ENCODE measurements around the gene PIK3CD. TPM values are rescaled to one million over a fixed set of nuclear protein-coding genes. Genes with fewer than 3 reads are reported as not detected.
A peak's percentile ranks its signal among the peaks of the same experiment; 100 is the strongest.
"Not testable (repeated sequence)": the region's sequence is repeated elsewhere in the genome, so short reads cannot be mapped to it uniquely, and the experiment has no call there.

The PIK3CD gene
- polyA plus RNA-seq, 6 donors from 2014 or later: 29.6 to 105 (median 58.0) TPM

DNA sequence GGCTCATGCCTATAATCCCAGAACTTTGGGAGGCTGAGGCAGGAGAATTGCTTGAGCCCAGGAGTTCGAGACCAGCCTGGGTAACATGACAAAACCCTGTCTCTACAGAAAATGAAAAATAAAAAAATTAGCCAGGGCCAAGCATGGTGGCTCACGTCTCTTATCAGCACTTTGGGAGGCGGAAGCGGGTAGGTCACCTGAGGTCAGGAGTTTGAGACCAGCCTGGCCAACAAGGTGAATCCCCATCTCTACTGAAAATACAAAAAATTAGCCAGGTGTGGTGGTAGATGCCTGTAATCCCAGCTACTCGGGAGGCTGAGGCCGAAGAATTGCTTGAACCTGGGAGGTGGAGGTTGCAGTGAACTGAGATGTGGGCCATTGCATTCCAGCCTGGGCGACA, 61.2 kb downstream of the PIK3CD start:
- H3K4me3 Mint-ChIP-seq; H3K27me3 Mint-ChIP-seq; H3K9me3 Mint-ChIP-seq; ATAC-seq (ENCODE audit: low read depth in 2 of 2); DNase-seq: not testable (repeated sequence)
- peaks cover 26 to 43% (median 27%) of the 10 kb centered on the region in 3 donors for H3K4me1 Mint-ChIP-seq
- H3K27ac Mint-ChIP-seq: peak overlapping the region in 2 of 6 donors; percentile 54 to 81
- peaks cover 7 to 12% of the 10 kb centered on the region in 2 donors for H3K36me3 Mint-ChIP-seq

DNA sequence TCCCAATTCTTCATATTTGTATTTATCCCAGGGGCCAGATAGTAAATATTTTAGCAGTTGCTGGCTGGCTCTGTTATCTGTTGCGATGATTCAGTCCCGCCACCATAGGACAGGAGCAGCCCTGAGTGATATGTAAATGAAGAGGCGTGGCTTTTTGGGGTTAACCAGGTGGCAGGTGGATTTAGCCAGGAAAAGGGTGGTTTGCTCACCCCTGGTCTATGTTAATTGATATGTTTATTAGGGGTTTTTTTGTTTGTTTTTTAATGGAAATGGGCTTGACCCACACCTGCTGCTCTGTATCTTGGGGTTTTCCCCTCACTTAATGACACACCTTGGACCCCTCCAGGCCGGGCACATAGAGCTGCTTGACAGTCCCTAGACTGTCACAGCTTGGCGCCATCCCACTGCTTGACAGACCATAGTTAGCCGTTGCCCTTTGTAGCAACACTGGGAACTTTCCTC, 62.8 kb downstream of the PIK3CD start:
- peak overlapping the region in 5 of 8 donors; percentile 3 to 70 (median 37) for H3K4me3 Mint-ChIP-seq

DNA sequence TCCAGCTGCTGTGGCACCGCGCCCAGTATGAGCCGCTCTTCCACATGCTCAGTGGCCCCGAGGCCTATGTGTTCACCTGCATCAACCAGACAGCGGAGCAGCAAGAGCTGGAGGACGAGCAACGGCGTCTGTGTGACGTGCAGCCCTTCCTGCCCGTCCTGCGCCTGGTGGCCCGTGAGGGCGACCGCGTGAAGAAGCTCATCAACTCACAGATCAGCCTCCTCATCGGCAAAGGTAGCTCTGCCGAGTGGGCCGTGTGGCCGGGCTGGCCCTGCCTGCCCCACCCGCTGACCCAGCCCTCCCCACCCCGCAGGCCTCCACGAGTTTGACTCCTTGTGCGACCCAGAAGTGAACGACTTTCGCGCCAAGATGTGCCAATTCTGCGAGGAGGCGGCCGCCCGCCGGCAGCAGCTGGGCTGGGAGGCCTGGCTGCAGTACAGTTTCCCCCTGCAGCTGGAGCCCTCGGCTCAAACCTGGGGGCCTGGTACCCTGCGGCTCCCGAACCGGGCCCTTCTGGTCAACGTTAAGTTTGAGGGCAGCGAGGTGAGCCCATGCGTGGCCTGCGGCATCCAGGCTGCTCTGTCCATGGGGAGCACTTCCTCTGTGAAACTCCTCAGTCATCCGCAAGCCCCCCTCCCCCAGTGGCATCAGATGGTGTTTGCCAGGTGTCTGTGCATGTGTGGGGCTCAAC, 64.2 kb downstream of the PIK3CD start:
- Mint-ChIP-seq H3K36me3 (peaks cover 0 to 10% of the 10 kb centered on the region in 2 donors), H3K27ac (peak overlapping the region in 4 of 6 donors; percentile 49 to 94 (median 83))

More for the DNA sequence above, 62.8 kb downstream of the PIK3CD start:
- ATAC-seq (ENCODE audit: low read depth in 2 of 2) (peak; percentile 13 to 36), DNase-seq (no peak)
- H3K36me3 Mint-ChIP-seq: peaks cover 7 to 17% of the 10 kb centered on the region in 2 donors
- peaks cover 30 to 48% (median 31%) of the 10 kb centered on the region in 3 donors for H3K4me1 Mint-ChIP-seq
- H3K27ac Mint-ChIP-seq: peak overlapping the region; percentile 30 to 89 (median 77)
- no peaks in the 10 kb centered on the region for H3K9me3 Mint-ChIP-seq
- no peaks in the 10 kb centered on the region for H3K27me3 Mint-ChIP-seq

DNA sequence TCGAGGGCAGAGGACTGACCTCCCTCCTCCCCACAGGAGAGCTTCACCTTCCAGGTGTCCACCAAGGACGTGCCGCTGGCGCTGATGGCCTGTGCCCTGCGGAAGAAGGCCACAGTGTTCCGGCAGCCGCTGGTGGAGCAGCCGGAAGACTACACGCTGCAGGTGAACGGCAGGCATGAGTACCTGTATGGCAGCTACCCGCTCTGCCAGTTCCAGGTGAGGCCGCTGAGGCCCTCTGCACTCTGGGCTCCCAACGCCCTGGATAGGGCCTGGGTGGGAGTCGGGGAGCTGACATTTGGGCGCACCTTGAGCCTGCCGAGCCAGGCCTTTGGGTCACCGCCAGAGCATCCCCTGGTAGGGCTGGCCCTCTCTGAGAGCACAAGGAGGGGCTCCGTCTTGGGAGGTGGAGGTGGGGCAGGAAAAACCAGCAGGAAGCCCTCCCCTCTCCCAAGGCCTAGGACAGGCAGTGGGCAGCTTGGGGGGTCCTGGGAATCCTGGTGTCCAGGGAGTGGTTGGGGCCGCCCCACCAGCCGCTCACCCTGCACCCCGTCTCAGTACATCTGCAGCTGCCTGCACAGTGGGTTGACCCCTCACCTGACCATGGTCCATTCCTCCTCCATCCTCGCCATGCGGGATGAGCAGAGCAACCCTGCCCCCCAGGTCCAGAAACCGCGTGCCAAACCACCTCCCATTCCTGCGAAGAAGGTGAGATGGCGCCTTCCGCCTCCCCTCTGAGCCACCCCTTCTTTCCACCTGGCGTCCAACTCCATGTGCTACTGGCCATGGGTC, 65.1 kb downstream of the PIK3CD start:
- Mint-ChIP-seq H3K9me3 (no peaks in the 10 kb centered on the region), H3K27me3 (no peaks in the 10 kb centered on the region), H3K27ac (peak overlapping the region in 5 of 6 donors; percentile 91 to 97 (median 97)), H3K36me3 (peaks cover 0 to 10% of the 10 kb centered on the region in 2 donors), H3K4me1 (peaks cover 22 to 41% (median 26%) of the 10 kb centered on the region in 3 donors), H3K4me3 (peak overlapping the region; percentile 63 to 94 (median 80))
- DNase-seq (no peak), ATAC-seq (ENCODE audit: low read depth in 2 of 2) (no peak)

More for the DNA sequence above, 64.2 kb downstream of the PIK3CD start:
- no peak for DNase-seq
- no peaks in the 10 kb centered on the region for H3K27me3 Mint-ChIP-seq
- no peaks in the 10 kb centered on the region for H3K9me3 Mint-ChIP-seq
- no peak for ATAC-seq (ENCODE audit: low read depth in 2 of 2)
- H3K4me1 Mint-ChIP-seq: peaks cover 22 to 45% (median 26%) of the 10 kb centered on the region in 3 donors
- peak overlapping the region in 5 of 8 donors; percentile 29 to 94 (median 66) for H3K4me3 Mint-ChIP-seq

DNA sequence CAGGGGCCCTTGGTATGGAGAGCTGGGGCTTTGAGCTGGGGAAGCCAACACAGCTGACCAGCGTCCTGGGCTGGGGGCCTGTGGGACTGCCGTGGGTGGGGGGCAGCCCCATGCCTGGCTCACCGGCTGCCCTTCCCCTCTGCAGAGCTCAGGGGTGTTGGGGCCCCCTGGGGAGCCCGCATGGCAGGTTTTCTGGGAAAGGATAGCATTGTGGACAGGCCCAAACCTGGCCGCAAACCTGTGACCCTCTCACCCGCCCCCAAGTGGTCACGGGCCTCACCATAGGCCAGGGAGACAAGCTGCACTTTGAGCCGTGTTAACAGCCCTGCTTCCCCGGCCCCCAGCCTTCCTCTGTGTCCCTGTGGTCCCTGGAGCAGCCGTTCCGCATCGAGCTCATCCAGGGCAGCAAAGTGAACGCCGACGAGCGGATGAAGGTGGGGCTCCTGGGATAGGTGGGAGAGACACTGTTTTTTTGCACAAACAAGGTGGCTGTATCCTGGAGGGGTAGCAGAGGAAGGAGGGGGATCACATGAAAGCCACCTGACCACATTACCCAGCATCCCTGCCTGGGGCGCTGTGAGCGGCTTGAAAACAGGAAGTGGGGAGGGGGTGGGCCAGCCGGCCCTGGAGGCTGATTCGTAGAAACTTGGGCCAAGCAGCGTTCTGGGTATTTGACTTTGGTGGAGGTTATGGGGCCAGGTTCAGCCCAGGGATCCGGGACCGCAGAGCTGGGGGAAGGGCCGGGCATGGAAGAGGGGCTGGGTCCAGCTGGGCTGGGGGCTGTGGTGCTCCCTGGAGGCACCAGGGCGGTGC, 65.9 kb downstream of the PIK3CD start:
- ATAC-seq (ENCODE audit: low read depth in 2 of 2): peak; percentile 91 to 92
- Mint-ChIP-seq H3K4me3 (peak overlapping the region; percentile 63 to 94 (median 86)), H3K9me3 (no peaks in the 10 kb centered on the region), H3K36me3 (peaks cover 0 to 10% of the 10 kb centered on the region in 2 donors), H3K4me1 (peaks cover 22 to 37% (median 26%) of the 10 kb centered on the region in 3 donors), H3K27ac (peak overlapping the region; percentile 94 to 99 (median 97)), H3K27me3 (no peaks in the 10 kb centered on the region)
- peak; percentile 91 for DNase-seq

DNA sequence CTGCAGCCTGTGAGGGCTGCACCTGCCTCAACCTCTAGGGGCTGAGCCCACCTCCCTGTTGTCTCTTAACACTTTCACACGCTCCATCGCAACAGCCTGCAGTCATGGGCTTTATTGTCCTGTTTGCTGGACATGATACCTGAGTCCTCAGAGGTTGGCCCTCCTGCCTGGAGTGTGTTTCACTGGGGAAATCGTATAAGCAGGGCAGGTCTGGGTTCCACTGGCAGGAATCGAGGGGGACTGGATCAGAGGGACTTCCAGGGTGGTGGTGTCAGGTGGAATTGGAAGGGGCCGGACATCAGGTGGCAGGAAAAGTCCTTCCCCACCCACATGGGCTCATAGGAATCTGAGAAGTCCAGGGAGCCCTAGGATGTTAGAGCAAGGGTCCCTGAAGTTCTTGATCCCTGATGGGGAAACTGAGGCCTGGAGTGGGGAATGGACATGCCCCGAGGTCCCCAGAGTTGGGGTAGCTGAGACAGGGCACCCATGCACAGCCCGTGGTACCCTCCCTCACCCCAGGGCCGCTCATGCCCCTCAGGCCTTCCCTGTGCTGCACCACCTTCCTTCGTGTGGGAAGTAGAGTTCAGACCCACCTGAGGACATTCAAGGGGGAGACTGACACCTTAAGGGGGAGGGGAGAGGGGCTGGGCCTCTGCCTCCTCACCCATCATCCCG, 66.6 kb downstream of the PIK3CD start:
- DNase-seq (no peak), ATAC-seq (ENCODE audit: low read depth in 2 of 2) (no peak)
- Mint-ChIP-seq H3K9me3 (no peaks in the 10 kb centered on the region), H3K4me1 (peaks cover 22 to 40% (median 26%) of the 10 kb centered on the region in 3 donors), H3K27me3 (no peaks in the 10 kb centered on the region), H3K36me3 (peaks cover 0 to 10% of the 10 kb centered on the region in 2 donors), H3K4me3 (peak overlapping the region; percentile 63 to 94 (median 80)), H3K27ac (peak overlapping the region; percentile 94 to 99 (median 97))

DNA sequence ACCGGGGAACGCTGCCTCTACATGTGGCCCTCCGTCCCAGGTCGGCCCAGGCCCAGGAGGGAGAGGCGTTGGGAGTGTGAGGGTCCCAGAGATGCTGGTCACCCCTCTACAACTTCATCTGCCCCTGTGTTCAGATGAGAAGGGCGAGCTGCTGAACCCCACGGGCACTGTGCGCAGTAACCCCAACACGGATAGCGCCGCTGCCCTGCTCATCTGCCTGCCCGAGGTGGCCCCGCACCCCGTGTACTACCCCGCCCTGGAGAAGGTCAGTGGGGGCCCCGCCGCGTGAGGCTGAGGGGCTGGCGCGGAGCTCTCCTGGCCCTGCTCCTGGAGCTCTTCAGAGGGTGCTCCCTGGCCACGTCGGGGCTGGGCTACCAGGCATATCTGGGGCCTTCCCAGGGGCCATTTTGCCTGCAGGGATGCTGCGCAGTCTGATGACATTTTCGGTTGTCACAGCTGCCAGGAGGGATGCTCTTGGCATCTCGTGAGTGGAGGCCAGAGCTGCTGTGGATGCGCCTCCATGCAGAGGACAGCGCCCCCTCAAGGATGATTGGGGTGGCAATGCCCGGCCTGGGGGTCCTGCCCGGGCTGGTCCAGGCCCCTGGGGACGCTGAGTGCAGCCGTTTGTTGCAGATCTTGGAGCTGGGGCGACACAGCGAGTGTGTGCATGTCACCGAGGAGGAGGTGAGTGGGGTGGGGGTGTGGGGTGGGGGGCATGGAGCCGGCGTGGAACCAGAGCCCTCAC, 68.6 kb downstream of the PIK3CD start:
- ATAC-seq (ENCODE audit: low read depth in 2 of 2) (no peak), DNase-seq (no peak)
- H3K27me3 Mint-ChIP-seq: no peaks in the 10 kb centered on the region
- no peaks in the 10 kb centered on the region for H3K9me3 Mint-ChIP-seq
- peak overlapping the region in 2 of 8 donors; percentile 33 to 40 for H3K4me3 Mint-ChIP-seq
- H3K27ac Mint-ChIP-seq: peak overlapping the region in 4 of 6 donors; percentile 56 to 73 (median 64)
- H3K4me1 Mint-ChIP-seq: peaks cover 14 to 46% (median 32%) of the 10 kb centered on the region in 3 donors
- H3K36me3 Mint-ChIP-seq: peaks cover 0 to 10% of the 10 kb centered on the region in 2 donors

DNA sequence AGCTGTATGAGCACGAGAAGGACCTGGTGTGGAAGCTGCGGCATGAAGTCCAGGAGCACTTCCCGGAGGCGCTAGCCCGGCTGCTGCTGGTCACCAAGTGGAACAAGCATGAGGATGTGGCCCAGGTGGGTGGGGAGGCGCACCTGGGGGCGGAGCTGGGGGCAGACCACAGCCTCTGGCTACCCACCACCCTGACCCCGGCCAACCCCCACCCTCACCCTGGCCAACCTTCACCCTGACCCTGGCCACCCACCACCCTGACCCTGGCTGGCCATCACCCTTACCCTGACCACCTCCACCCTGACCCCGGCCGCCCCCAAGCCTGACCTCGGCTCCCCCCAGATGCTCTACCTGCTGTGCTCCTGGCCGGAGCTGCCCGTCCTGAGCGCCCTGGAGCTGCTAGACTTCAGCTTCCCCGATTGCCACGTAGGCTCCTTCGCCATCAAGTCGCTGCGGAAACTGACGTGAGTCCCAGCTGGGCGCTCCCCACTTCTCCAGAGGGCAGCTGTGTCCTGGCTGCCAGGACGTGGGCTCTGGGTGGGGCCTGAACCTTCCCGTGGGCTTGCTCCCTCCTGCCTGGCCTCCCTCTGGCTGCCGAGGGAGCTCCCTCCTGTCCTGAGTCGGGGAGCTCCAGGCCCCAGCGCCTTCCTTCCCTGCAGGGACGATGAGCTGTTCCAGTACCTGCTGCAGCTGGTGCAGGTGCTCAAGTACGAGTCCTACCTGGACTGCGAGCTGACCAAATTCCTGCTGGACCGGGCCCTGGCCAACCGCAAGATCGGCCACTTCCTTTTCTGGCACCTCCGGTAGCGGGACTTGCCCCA, 69.5 kb downstream of the PIK3CD start:
- DNase-seq (no peak), ATAC-seq (ENCODE audit: low read depth in 2 of 2) (no peak)
- peaks cover 0 to 10% of the 10 kb centered on the region in 2 donors for H3K36me3 Mint-ChIP-seq
- peak overlapping the region in 1 of 8 donors; percentile 41 for H3K4me3 Mint-ChIP-seq
- peak overlapping the region in 3 of 6 donors; percentile 30 to 75 (median 54) for H3K27ac Mint-ChIP-seq
- H3K4me1 Mint-ChIP-seq: peaks cover 14 to 42% (median 33%) of the 10 kb centered on the region in 3 donors
- no peaks in the 10 kb centered on the region for H3K27me3 Mint-ChIP-seq
- H3K9me3 Mint-ChIP-seq: no peaks in the 10 kb centered on the region

DNA sequence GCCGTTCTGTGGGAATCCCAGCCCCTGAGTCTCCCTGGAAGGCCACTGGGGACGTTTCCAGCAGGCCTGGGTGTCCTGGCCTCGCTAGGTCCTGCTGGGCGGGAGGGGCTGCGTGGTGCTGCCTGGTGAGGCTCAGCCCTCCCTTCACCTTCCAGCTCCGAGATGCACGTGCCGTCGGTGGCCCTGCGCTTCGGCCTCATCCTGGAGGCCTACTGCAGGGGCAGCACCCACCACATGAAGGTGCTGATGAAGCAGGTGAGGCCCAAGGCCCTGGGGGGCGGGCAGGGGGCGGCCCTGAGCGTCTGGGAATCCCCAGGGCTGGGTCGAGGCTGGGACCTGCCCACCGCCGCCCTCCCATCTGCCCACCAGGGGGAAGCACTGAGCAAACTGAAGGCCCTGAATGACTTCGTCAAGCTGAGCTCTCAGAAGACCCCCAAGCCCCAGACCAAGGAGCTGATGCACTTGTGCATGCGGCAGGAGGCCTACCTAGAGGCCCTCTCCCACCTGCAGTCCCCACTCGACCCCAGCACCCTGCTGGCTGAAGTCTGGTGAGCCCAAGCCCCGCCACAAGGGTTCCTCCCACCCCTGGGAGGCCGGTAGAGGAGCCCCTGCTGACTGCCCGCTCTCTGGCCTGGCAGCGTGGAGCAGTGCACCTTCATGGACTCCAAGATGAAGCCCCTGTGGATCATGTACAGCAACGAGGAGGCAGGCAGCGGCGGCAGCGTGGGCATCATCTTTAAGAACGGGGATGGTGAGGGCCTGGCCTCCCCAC, 70.3 kb downstream of the PIK3CD start:
- Mint-ChIP-seq H3K4me1 (peaks cover 13 to 34% (median 32%) of the 10 kb centered on the region in 3 donors), H3K27ac (peak overlapping the region in 3 of 6 donors; percentile 4 to 79 (median 75)), H3K9me3 (no peaks in the 10 kb centered on the region), H3K36me3 (peaks cover 0 to 10% of the 10 kb centered on the region in 2 donors), H3K4me3 (no peak overlapping the region), H3K27me3 (no peaks in the 10 kb centered on the region)
- ATAC-seq (ENCODE audit: low read depth in 2 of 2): peak; percentile 51 to 52
- peak; percentile 70 for DNase-seq

DNA sequence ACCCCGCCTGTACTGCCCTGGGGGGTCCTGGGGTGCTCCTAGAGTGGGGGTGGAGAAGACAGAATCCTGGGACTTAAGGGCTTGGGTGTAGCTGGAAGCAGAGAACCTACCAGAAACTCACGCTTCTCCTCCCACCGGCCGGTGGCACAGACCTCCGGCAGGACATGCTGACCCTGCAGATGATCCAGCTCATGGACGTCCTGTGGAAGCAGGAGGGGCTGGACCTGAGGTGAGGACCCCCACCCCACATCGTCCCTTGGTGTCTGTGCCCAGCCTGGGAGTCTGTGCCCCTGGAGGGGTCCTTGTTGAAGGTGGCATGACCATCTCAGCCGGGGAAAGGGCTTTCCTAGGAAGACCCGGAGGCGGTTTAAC, 70.8 kb downstream of the PIK3CD start:
- Mint-ChIP-seq H3K27me3 (no peaks in the 10 kb centered on the region), H3K36me3 (peaks cover 0 to 9% of the 10 kb centered on the region in 2 donors), H3K4me1 (peaks cover 8 to 31% (median 26%) of the 10 kb centered on the region in 3 donors), H3K9me3 (no peaks in the 10 kb centered on the region), H3K4me3 (no peak overlapping the region), H3K27ac (peak overlapping the region in 3 of 6 donors; percentile 49 to 89 (median 75))
- DNase-seq (no peak), ATAC-seq (ENCODE audit: low read depth in 2 of 2) (no peak)

All from naive B cell (primary cell).